Testis (tissue), 3 donors: ENCODE data around the gene NUP205. TPM values are rescaled to one million over a fixed set of nuclear protein-coding genes. Genes with fewer than 3 reads are reported as not detected.

Experiments used
- DNase-seq: peaks from one replicate; pipeline ENCODE4 v3.0.0-alpha.2; 2019
- H3K27ac ChIP-seq, 2 donors: fragments of 200-600 bp; sonication (generic); one replicate each; pipeline ENCODE4 v1.5.1; 2019
- H3K27me3 ChIP-seq: fragments of 200-600 bp; sonication (generic); one replicate; pipeline ENCODE4 v1.5.1; 2019
- H3K36me3 ChIP-seq: fragments of 200-600 bp; sonication (generic); one replicate; pipeline ENCODE4 v1.5.1; 2017; ENCODE audit warnings: low read depth; ENCODE audit errors: missing control alignments
- H3K4me1 ChIP-seq: fragments of 200-600 bp; sonication (generic); one replicate; pipeline ENCODE4 v1.5.1; 2019
- H3K4me3 ChIP-seq, 2 donors: fragments of 200-600 bp; sonication (generic); one replicate each; pipeline ENCODE4 v1.5.1; 2017 to 2019
- H3K9me3 ChIP-seq: fragments of 200-600 bp; sonication (generic); one replicate; pipeline ENCODE4 v1.5.1; 2017
- CTCF ChIP-seq, 3 experiments: fragments of 450-650 bp in 2 of 3; fragments of 200-600 bp in 1 of 3; sonication (generic) in 1 of 3; IDR thresholded peaks; one replicate each; pipeline ENCODE4 v1.5.1; 2016 to 2019; ENCODE audit warnings: antibody characterized with exemption in 3 of 3, mild to moderate bottlenecking in 2 of 3, moderate library complexity in 1 of 3
- POLR2A ChIP-seq: fragments of 450-650 bp; IDR thresholded peaks from one replicate; pipeline ENCODE4 v1.6.1; 2017; ENCODE audit warnings: antibody characterized with exemption, mild to moderate bottlenecking, moderate library complexity
- WGBS, 2 donors: methylation state at CpG; one replicate each; pipeline ENCODE4 v1.1.5; 2018; 5-methylcytosine and 5-hydroxymethylcytosine counted together
- intact Hi-C: fragments of 100-400 bp; cut with DNase I; formaldehyde crosslinking; loops from one replicate; pipeline ENCODE4 v1.15.1; 2023; ENCODE audit warnings: low total_unique reads
- polyA plus RNA-seq: library from polyadenylated mRNA; stranded (reverse); fragments of 350-450 nt; fragmentation: Illumina TruSeq; extraction: RNeasy Lipid Tissue Mini Kit (QIAGEN cat#74804); gene quantifications from one replicate; pipeline ENCODE4 v1.2.3, GENCODE V29; 2014; ENCODE audit warnings: low read depth, low replicate concordance; ENCODE audit not compliant: insufficient read depth
- total RNA-seq, 2 donors: library from RNA; depleted of rRNA; stranded (reverse); fragments of >200 nt; gene quantifications; one replicate each; pipeline ENCODE4 v1.2.3, GENCODE V29; 2016

NUP205 gene
- total and polyA plus RNA-seq, 3 donors from 2014 or later, result 47.8 to 77.2 (median 73.6) TPM

- TF ChIP-seq CTCF (IDR thresholded peaks at IDR 0.05), result no peak
- TF ChIP-seq POLR2A, result no peak
- intact Hi-C loops, result no loop called here
- no peak for DNase-seq
- Histone ChIP-seq H3K4me3 (no peak overlapping the region), H3K4me1 (no peaks in the 10 kb centered on the region), H3K27ac (no peak overlapping the region), H3K27me3 (no peaks in the 10 kb centered on the region), H3K36me3 (no peaks in the 10 kb centered on the region), H3K9me3 (no peaks in the 10 kb centered on the region)
- WGBS, 2 donors, result 97 to 100% methylated on average over 2 of the region's 2 CpGs
Observed at GRCh38 chr7:135539629-135540028, 18.1 kb upstream of the NUP205 start.

GRCh38 chr7:135541029-135541428 lies 16.7 kb upstream of the NUP205 start:
- no peak for TF ChIP-seq CTCF (IDR thresholded peaks at IDR 0.05)
- TF ChIP-seq POLR2A, result no peak
- Histone ChIP-seq H3K4me3 (no peak overlapping the region), H3K4me1 (no peaks in the 10 kb centered on the region), H3K36me3 (no peaks in the 10 kb centered on the region), H3K27me3 (no peaks in the 10 kb centered on the region), H3K9me3 (no peaks in the 10 kb centered on the region), H3K27ac (no peak overlapping the region)
- no peak for DNase-seq
- 92 to 96% methylated on average over 6 of the region's 6 CpGs for WGBS, 2 donors
- intact Hi-C loops, result no loop called here

GRCh38 chr7:135550196-135550595 lies 7.5 kb upstream of the NUP205 start:
- Histone ChIP-seq H3K9me3 (no peaks in the 10 kb centered on the region), H3K27me3 (no peaks in the 10 kb centered on the region), H3K27ac (no peak overlapping the region), H3K4me3 (no peak overlapping the region), H3K36me3 (no peaks in the 10 kb centered on the region), H3K4me1 (no peaks in the 10 kb centered on the region)
- intact Hi-C loops, result no loop called here
- TF ChIP-seq POLR2A, result no peak
- no peak for TF ChIP-seq CTCF (IDR thresholded peaks at IDR 0.05)
- DNase-seq, result no peak
- WGBS, 2 donors, result 73 to 75% methylated on average over 7 of the region's 7 CpGs

- DNase-seq, result no peak
- no peak for TF ChIP-seq POLR2A
- no peak for TF ChIP-seq CTCF (IDR thresholded peaks at IDR 0.05)
- Histone ChIP-seq H3K4me3 (no peak overlapping the region), H3K4me1 (no peaks in the 10 kb centered on the region), H3K27me3 (no peaks in the 10 kb centered on the region), H3K9me3 (no peaks in the 10 kb centered on the region), H3K27ac (no peak overlapping the region), H3K36me3 (no peaks in the 10 kb centered on the region)
- 45 to 57% methylated on average over 3 of the region's 3 CpGs for WGBS, 2 donors
- intact Hi-C loops, result no loop called here
Observed at GRCh38 chr7:135552148-135552547, 5.6 kb upstream of the NUP205 start.

GRCh38 chr7:135553346-135553745 lies 4.4 kb upstream of the NUP205 start:
- Histone ChIP-seq H3K36me3 (no peaks in the 10 kb centered on the region), H3K9me3 (no peaks in the 10 kb centered on the region), H3K4me3 (no peak overlapping the region), H3K4me1 (no peaks in the 10 kb centered on the region), H3K27ac (no peak overlapping the region), H3K27me3 (no peaks in the 10 kb centered on the region)
- DNase-seq, result no peak
- 93 to 94% methylated on average over 3 of the region's 3 CpGs for WGBS, 2 donors
- intact Hi-C loops, result no loop called here
- TF ChIP-seq POLR2A (no peak), CTCF (IDR thresholded peaks at IDR 0.05) (no peak)
